ENCODE data around the gene BEGAIN. TPM values are rescaled to one million over a fixed set of nuclear protein-coding genes. Genes with fewer than 3 reads are reported as not detected.
A peak's percentile ranks its signal among the peaks of the same experiment; 100 is the strongest.

Gene BEGAIN
- total RNA-seq, 3 donors from 2014 or later = 0.53 to 3.9 (median 2.0) TPM

DNA sequence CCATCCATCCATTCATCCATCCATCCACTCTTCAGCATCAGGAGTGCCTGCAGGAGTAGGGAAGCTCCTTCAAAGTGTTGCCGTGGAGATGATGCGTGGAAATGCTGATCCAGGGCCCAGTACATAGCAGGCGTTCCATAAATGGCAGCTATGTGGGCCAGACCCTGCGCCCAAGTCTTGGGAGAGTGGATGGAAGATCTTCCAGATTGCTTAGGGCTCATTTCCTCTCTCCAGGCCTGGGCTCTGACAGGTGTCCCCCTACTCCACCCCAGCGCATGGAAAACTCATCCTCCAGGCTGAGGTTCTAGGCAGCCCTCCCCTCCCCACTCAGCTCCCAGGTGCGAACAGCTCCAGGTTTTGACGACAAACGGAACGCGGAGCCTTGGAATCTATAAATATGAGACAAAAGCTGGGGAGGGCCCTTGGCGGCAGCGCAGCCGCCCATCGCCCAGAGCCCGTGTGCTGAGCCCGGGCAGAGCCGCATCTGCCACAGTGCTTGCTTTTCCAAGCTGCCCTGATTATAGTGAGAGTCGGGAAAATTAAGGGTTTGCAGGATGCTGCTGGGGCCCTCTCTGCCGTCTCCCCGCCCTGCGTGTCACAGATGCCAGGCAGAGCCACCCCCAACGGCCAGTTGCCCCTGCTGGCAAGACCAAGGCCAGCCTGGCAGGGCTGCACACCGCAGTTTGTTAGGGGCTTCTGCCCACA lies 1.6 kb downstream of the BEGAIN start:
- H3K9me3 Mint-ChIP-seq = no peaks in the 10 kb centered on the region
- ATAC-seq = no peak
- peaks cover 3% of the 10 kb centered on the region for H3K4me1 Mint-ChIP-seq (ENCODE audit: low read depth)
- H3K27me3 Mint-ChIP-seq (ENCODE audit: low read depth) = peaks cover 22% of the 10 kb centered on the region
- DNase-seq = no peak
- H3K4me3 Mint-ChIP-seq = peak overlapping the region; percentile 64
- no peaks in the 10 kb centered on the region for H3K36me3 Mint-ChIP-seq (ENCODE audit: insufficient read depth)

- Mint-ChIP-seq H3K36me3 (ENCODE audit: insufficient read depth) (no peaks in the 10 kb centered on the region), H3K4me1 (ENCODE audit: low read depth) (peaks cover 3% of the 10 kb centered on the region), H3K4me3 (no peak overlapping the region), H3K27me3 (ENCODE audit: low read depth) (peaks cover 11% of the 10 kb centered on the region), H3K9me3 (no peaks in the 10 kb centered on the region)
- no peak for DNase-seq
- ATAC-seq = no peak
Measured at GRCh38 chr14:100584056-100585031, 2.9 kb downstream of the BEGAIN start.

DNA sequence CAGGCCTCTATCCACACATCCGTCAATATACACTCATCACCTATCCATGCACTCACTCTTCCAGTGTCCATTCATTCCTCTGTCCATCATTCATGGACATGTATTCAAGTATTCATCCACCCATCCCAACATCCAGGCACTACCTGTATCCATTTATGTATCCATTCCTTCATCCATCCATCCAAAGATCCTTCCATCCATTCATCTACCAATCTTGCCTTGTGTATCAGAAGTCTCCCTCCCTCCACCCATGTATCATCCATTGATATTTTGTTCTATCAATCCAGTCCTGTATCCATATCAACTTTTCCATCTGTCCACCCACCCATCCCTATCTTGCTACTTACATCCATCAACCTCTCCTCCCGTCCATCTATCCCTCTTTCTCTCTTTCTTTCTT lies 4.0 kb downstream of the BEGAIN start:
- ATAC-seq (no peak), DNase-seq (no peak)
- H3K4me3 Mint-ChIP-seq = no peak overlapping the region
- peaks cover 3% of the 10 kb centered on the region for H3K4me1 Mint-ChIP-seq (ENCODE audit: low read depth)
- H3K36me3 Mint-ChIP-seq (ENCODE audit: insufficient read depth) = no peaks in the 10 kb centered on the region
- no peaks in the 10 kb centered on the region for H3K9me3 Mint-ChIP-seq
- peaks cover 6% of the 10 kb centered on the region for H3K27me3 Mint-ChIP-seq (ENCODE audit: low read depth)

GRCh38 chr14:100582496-100583165 lies 4.6 kb downstream of the BEGAIN start:
- Mint-ChIP-seq H3K27me3 (ENCODE audit: low read depth) (peaks cover 4% of the 10 kb centered on the region), H3K36me3 (ENCODE audit: insufficient read depth) (no peaks in the 10 kb centered on the region), H3K4me1 (ENCODE audit: low read depth) (peaks cover 2% of the 10 kb centered on the region), H3K9me3 (no peaks in the 10 kb centered on the region), H3K4me3 (no peak overlapping the region)
- DNase-seq (no peak), ATAC-seq (no peak)

- DNase-seq = no peak
- ATAC-seq = no peak
- Mint-ChIP-seq H3K27me3 (ENCODE audit: low read depth) (peaks cover 4% of the 10 kb centered on the region), H3K4me1 (ENCODE audit: low read depth) (no peaks in the 10 kb centered on the region), H3K36me3 (ENCODE audit: insufficient read depth) (no peaks in the 10 kb centered on the region), H3K9me3 (no peaks in the 10 kb centered on the region), H3K4me3 (no peak overlapping the region)
Measured at GRCh38 chr14:100581228-100582145, 5.7 kb downstream of the BEGAIN start.

DNA sequence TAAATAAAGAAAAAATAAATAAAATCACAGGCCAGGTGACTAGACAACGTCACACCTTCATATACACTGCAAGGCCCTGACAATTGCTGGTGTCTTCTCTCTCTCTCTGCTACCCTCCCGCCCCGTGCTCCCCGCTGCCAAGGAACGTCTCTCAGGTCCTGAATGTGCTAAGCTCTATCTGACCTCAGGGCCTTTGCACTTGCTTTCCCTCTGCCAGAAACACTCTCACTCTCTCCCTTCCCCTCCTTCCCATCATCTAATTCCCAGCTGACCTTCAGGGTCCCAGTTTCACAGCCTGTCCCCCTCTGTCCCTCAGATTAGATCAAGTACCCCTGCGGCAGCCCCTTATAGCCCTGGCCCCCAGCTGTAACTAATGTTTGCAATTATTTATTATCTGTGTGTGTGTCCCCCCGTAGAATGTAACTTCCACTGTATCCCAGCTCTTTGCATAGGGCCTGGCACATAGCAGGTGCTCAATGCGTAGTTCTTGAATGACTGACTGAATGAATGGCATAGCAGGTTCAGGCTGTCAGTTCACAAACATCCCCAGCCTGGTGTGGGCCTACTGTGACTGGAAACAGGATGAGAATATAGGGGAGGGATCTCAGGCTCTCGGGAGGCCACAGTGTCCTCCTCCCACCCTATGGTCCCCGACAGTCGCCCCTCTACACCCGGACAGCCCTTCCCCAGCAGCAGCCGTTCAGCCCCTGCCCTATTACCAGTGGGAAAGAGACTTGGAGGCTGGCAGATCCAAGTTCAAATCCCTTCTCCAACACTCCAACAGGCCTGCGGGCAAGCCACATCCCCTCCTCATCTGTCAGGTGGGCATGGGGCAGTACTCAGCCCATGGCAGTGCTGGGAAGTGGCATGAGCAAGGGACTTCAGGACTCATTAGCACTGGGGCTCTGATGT lies 6.6 kb downstream of the BEGAIN start:
- H3K4me3 Mint-ChIP-seq = no peak overlapping the region
- no peak for ATAC-seq
- peaks cover under 1% of the 10 kb centered on the region for H3K27me3 Mint-ChIP-seq (ENCODE audit: low read depth)
- no peaks in the 10 kb centered on the region for H3K9me3 Mint-ChIP-seq
- no peak for DNase-seq
- H3K36me3 Mint-ChIP-seq (ENCODE audit: insufficient read depth) = no peaks in the 10 kb centered on the region
- no peaks in the 10 kb centered on the region for H3K4me1 Mint-ChIP-seq (ENCODE audit: low read depth)

DNA sequence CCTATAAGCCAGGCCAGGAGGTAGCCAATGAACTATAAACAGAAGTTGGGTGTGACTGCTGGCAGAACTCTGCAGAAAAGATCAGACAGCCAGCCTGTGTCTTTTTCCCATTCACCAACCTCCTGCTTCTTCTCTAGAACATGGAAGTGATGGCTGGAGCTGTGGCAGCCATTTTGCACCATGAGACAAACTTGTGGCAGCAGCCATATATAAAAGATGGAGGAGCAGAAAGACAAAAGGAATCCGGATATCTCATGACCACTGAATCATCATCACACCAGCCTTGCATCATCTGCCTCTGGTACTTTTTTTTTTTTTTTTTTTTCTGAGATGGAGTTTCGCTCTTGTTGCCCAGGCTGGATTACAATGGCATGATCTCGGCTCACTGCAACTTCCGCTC lies 8.7 kb downstream of the BEGAIN start:
- ATAC-seq (no peak), DNase-seq (no peak)
- no peaks in the 10 kb centered on the region for H3K9me3 Mint-ChIP-seq
- H3K4me3 Mint-ChIP-seq = no peak overlapping the region
- no peaks in the 10 kb centered on the region for H3K27me3 Mint-ChIP-seq (ENCODE audit: low read depth)
- no peaks in the 10 kb centered on the region for H3K36me3 Mint-ChIP-seq (ENCODE audit: insufficient read depth)
- H3K4me1 Mint-ChIP-seq (ENCODE audit: low read depth) = no peaks in the 10 kb centered on the region

DNA sequence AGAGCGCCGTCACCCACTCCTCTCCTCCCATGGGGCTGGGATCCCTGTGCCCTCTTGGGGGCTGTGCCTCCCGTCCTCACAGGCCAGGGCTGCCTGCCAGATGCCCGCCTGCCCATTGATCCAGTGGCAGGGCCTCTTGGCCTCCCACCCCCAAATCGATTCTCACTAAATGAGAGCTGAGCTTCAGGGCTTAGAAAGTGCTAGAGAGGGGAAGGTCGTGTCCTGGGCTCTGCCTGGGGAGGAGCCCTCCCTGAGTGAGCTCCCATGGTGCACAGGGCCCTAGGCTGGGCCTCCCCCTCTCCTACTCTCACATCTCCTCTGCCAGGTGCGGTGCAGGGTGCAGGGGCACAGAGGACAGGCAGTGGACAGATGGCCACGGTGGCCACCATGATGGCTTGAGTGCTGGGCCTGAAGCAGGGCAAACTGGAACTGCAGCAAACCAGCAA lies 9.2 kb downstream of the BEGAIN start:
- ATAC-seq (no peak), DNase-seq (no peak)
- no peaks in the 10 kb centered on the region for H3K9me3 Mint-ChIP-seq
- H3K36me3 Mint-ChIP-seq (ENCODE audit: insufficient read depth) = no peaks in the 10 kb centered on the region
- H3K4me1 Mint-ChIP-seq (ENCODE audit: low read depth) = no peaks in the 10 kb centered on the region
- H3K27me3 Mint-ChIP-seq (ENCODE audit: low read depth) = no peaks in the 10 kb centered on the region
- no peak overlapping the region for H3K4me3 Mint-ChIP-seq

DNA sequence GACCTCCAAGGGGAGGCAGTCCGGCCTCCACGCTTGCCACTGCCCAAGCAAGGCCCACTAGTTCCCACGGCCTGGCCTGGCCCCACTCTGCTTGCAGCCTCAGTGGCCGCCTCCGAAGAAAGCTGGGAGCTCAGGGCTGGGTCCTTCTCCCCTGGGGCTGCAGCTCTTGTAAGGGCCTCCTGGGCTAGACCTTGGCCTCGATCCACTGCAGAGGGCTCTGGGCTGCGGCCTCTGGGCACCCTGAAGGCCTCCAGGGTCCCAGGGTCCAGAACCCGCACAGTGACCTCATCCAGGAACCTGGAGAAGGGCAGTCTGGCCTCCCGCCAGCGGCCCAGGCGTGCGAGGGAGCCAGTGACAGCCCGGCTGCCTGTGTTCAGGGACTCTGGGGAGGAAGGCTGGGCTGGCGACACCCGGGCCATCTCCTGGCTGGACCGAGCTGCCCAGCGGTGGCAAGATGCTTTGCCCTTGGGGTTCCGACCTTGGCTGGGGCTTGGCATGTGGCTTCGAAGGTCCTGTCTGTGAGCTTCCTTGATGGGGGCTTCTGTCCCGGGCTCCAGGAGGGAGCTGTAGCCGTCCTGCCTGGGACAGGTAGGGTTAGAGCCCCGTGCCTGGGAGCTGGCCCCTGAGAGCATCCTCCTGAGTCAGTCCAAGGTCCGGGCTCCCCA lies 9.8 kb downstream of the BEGAIN start:
- ATAC-seq = no peak
- H3K36me3 Mint-ChIP-seq (ENCODE audit: insufficient read depth) = no peaks in the 10 kb centered on the region
- H3K9me3 Mint-ChIP-seq = no peaks in the 10 kb centered on the region
- peaks cover 5% of the 10 kb centered on the region for H3K4me1 Mint-ChIP-seq (ENCODE audit: low read depth)
- H3K27me3 Mint-ChIP-seq (ENCODE audit: low read depth) = peaks cover 5% of the 10 kb centered on the region
- no peak for DNase-seq
- no peak overlapping the region for H3K4me3 Mint-ChIP-seq

- peaks cover 7% of the 10 kb centered on the region for H3K27me3 Mint-ChIP-seq (ENCODE audit: low read depth)
- no peak overlapping the region for H3K4me3 Mint-ChIP-seq
- no peak for DNase-seq
- H3K9me3 Mint-ChIP-seq = no peaks in the 10 kb centered on the region
- no peaks in the 10 kb centered on the region for H3K36me3 Mint-ChIP-seq (ENCODE audit: insufficient read depth)
- no peak for ATAC-seq
- peaks cover 5% of the 10 kb centered on the region for H3K4me1 Mint-ChIP-seq (ENCODE audit: low read depth)
Measured at GRCh38 chr14:100576091-100577085, 10.8 kb downstream of the BEGAIN start.

GRCh38 chr14:100575266-100575995 lies 11.8 kb downstream of the BEGAIN start:
- no peaks in the 10 kb centered on the region for H3K36me3 Mint-ChIP-seq (ENCODE audit: insufficient read depth)
- no peaks in the 10 kb centered on the region for H3K9me3 Mint-ChIP-seq
- H3K27me3 Mint-ChIP-seq (ENCODE audit: low read depth) = peaks cover 16% of the 10 kb centered on the region
- no peak for ATAC-seq
- no peak for DNase-seq
- peaks cover 5% of the 10 kb centered on the region for H3K4me1 Mint-ChIP-seq (ENCODE audit: low read depth)
- H3K4me3 Mint-ChIP-seq = no peak overlapping the region
